Measurements from ENCODE around the gene PCSK7.
"Not testable (repeated sequence)": the region's sequence is repeated elsewhere in the genome, so short reads cannot be mapped to it uniquely, and the experiment has no call there.

DNA sequence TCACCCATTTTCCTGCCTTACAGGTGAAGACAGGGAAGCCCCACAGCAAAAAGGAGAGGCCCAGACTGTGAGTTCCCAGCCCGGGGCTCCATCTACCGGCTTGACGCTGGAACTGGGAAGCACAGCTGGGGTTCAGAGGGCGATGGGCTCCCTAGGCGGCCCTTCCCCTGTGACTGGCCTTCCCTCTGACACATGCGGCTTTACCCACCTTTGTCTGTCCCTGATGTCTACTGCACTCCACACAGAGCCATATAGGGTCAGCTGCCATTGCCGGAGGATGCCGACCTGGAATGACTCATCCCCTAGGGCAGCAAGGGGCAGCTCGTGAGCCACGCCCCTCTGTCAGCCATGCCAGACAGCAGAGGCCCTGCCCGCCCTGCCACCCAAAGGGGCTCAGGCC, 25.0 kb downstream of the PCSK7 start:
- TF ChIP-seq CTCF (conservative IDR thresholded peaks at IDR 0.05; ENCODE audit: low read depth, low read length); POLR2A (IDR thresholded peaks at IDR 0.05; ENCODE audit: low read depth, low read length); MAZ (IDR thresholded peaks at IDR 0.05; ENCODE audit: borderline replicate concordance, low read depth, low read length); RAD21 (IDR thresholded peaks at IDR 0.05; ENCODE audit: low read length); MXI1 (IDR thresholded peaks at IDR 0.05; ENCODE audit: borderline replicate concordance, low read depth, low read length); CEBPB (IDR thresholded peaks at IDR 0.05; ENCODE audit: low read depth, low read length); SMC3 (IDR thresholded peaks at IDR 0.05; ENCODE audit: low read depth, low read length); USF2 (IDR thresholded peaks at IDR 0.05; ENCODE audit: low read depth, low read length); RFX5 (IDR thresholded peaks at IDR 0.05; ENCODE audit: low read depth, low read length); ELK1 (IDR thresholded peaks at IDR 0.05; ENCODE audit: borderline replicate concordance, low read depth, low read length); NFE2L2 (IDR thresholded peaks at IDR 0.05; ENCODE audit: low read depth, low read length); FOS (IDR thresholded peaks at IDR 0.05; ENCODE audit: low read depth, low read length); BHLHE40 (IDR thresholded peaks at IDR 0.05; ENCODE audit: low read depth, low read length); MAFK (IDR thresholded peaks at IDR 0.05; ENCODE audit: low read depth, low read length): not testable (repeated sequence)
